ENCODE measurements around the gene CDK15.

The CDK15 gene

DNA sequence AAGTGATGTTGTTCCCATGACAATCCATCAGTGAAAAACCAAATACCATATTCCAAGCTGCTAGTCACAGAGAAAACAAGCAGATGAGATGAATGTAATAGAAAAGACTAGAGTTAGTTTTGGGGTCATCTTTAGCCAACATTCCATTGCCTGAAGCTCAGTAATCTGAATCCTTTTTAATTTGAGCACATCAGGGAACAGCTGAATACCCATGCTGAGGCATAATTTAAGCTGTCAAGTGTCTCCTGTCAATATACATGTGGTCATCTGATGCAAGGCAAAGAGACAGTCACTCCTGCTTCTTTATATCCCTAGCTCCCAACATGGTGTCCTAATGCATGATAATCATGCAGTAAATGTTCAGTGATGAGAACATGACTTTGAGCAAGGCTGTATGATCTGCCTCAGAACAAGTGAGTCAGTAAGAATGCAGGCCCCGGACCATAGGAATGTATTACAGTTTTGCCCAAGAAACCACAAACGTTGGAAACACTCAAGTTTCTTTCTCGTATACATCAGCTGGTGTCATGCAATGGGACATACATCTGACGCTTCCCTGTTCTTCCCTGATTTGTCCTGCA is 48.0 kb downstream of the CDK15 start:
- TF ChIP-seq, protein P1, sequence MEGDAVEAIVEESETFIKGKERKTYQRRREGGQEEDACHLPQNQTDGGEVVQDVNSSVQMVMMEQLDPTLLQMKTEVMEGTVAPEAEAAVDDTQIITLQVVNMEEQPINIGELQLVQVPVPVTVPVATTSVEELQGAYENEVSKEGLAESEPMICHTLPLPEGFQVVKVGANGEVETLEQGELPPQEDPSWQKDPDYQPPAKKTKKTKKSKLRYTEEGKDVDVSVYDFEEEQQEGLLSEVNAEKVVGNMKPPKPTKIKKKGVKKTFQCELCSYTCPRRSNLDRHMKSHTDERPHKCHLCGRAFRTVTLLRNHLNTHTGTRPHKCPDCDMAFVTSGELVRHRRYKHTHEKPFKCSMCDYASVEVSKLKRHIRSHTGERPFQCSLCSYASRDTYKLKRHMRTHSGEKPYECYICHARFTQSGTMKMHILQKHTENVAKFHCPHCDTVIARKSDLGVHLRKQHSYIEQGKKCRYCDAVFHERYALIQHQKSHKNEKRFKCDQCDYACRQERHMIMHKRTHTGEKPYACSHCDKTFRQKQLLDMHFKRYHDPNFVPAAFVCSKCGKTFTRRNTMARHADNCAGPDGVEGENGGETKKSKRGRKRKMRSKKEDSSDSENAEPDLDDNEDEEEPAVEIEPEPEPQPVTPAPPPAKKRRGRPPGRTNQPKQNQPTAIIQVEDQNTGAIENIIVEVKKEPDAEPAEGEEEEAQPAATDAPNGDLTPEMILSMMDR (IDR thresholded peaks at IDR 0.05; ENCODE audit: insufficient read depth, low read length, poor library complexity, severe bottlenecking) = no peak
- no peak for TF ChIP-seq EZH2phosphoT487 (conservative IDR thresholded peaks at IDR 0.05; ENCODE audit: low read length)
- Histone ChIP-seq H3K4me3 (ENCODE audit: insufficient read depth, low read length, poor library complexity, severe bottlenecking) (no peak overlapping the region), H3K27me3 (ENCODE audit: low read length) (no peaks in the 10 kb centered on the region), H3K9me2 (replicated peaks; ENCODE audit: insufficient read depth, low read length) (no peaks in the 10 kb centered on the region), H3K9ac (ENCODE audit: low read length) (no peak overlapping the region), H3K79me2 (ENCODE audit: insufficient read depth, low read length) (no peaks in the 10 kb centered on the region), H4K20me1 (ENCODE audit: low read depth, low read length) (no peaks in the 10 kb centered on the region), H3F3A (ENCODE audit: insufficient read depth) (no peaks in the 10 kb centered on the region), H3K9me3 (ENCODE audit: insufficient read depth, low read length) (no peaks in the 10 kb centered on the region), H2AFZ (ENCODE audit: low read depth, low read length, severe bottlenecking) (no peak overlapping the region), H3K27ac (ENCODE audit: low read depth, low read length) (no peak overlapping the region), H3K4me2 (ENCODE audit: low read depth, low read length, poor library complexity, severe bottlenecking) (no peak overlapping the region), H3K36me3 (ENCODE audit: low read length) (no peaks in the 10 kb centered on the region)

DNA sequence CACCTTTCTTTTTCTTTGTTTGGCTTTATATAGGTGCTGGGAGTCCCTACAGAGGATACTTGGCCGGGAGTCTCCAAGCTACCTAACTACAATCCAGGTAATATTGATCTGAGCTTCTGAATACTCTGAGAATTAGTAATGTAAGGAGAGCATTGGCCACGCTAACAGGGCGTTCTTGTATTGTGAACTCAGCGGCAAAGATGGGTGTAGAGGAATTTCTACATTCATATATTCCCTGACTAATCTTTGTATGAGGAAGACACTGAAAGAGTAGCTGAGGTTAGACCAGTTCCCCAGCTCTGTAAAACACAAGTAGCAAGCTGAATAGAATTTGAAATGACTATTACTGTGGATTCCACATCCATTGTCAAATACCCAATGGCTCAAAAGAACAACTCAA is 48.5 kb downstream of the CDK15 start:
- H3K9ac ChIP-seq (ENCODE audit: low read length) = no peak overlapping the region
- H3K9me3 ChIP-seq (ENCODE audit: insufficient read depth, low read length) = no peaks in the 10 kb centered on the region
- H3K27me3 ChIP-seq (ENCODE audit: low read length) = no peaks in the 10 kb centered on the region
- H3K27ac ChIP-seq (ENCODE audit: low read depth, low read length) = no peak overlapping the region
- TF ChIP-seq, protein P1 (IDR thresholded peaks at IDR 0.05; ENCODE audit: insufficient read depth, low read length, poor library complexity, severe bottlenecking) = no peak
- TF ChIP-seq EZH2phosphoT487 (conservative IDR thresholded peaks at IDR 0.05; ENCODE audit: low read length) = no peak
- no peak overlapping the region for H3K4me3 ChIP-seq (ENCODE audit: insufficient read depth, low read length, poor library complexity, severe bottlenecking)
- H3K36me3 ChIP-seq (ENCODE audit: low read length) = no peaks in the 10 kb centered on the region
- no peaks in the 10 kb centered on the region for H3F3A ChIP-seq (ENCODE audit: insufficient read depth)
- H3K9me2 ChIP-seq (replicated peaks; ENCODE audit: insufficient read depth, low read length) = no peaks in the 10 kb centered on the region
- no peaks in the 10 kb centered on the region for H4K20me1 ChIP-seq (ENCODE audit: low read depth, low read length)
- no peak overlapping the region for H2AFZ ChIP-seq (ENCODE audit: low read depth, low read length, severe bottlenecking)
- H3K79me2 ChIP-seq (ENCODE audit: insufficient read depth, low read length) = no peaks in the 10 kb centered on the region
- no peak overlapping the region for H3K4me2 ChIP-seq (ENCODE audit: low read depth, low read length, poor library complexity, severe bottlenecking)

DNA sequence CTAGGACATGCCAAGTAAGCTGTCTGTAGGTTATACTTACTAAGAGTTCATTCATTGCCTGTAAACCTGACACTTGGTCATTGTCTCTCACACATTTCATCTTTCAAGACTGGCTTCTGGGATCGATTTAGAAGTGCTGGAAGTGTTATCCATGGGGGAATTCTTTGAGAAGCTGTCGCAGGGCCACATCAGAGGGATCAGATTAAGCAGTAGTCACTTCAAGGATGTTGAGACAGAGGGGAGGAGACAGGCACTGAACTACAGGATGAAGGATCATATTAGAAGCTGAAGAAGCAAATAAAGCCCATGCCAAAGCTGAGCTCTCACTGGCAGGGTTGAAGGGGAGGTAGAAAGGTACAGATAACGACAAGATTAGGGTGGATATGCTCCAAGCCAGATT is 49.0 kb downstream of the CDK15 start:
- no peak overlapping the region for H2AFZ ChIP-seq (ENCODE audit: low read depth, low read length, severe bottlenecking)
- no peak overlapping the region for H3K27ac ChIP-seq (ENCODE audit: low read depth, low read length)
- no peak overlapping the region for H3K9ac ChIP-seq (ENCODE audit: low read length)
- H3K9me2 ChIP-seq (replicated peaks; ENCODE audit: insufficient read depth, low read length) = no peaks in the 10 kb centered on the region
- H3K9me3 ChIP-seq (ENCODE audit: insufficient read depth, low read length) = no peaks in the 10 kb centered on the region
- H3K4me3 ChIP-seq (ENCODE audit: insufficient read depth, low read length, poor library complexity, severe bottlenecking) = no peak overlapping the region
- no peak overlapping the region for H3K4me2 ChIP-seq (ENCODE audit: low read depth, low read length, poor library complexity, severe bottlenecking)
- no peaks in the 10 kb centered on the region for H3F3A ChIP-seq (ENCODE audit: insufficient read depth)
- H3K27me3 ChIP-seq (ENCODE audit: low read length) = no peaks in the 10 kb centered on the region
- no peaks in the 10 kb centered on the region for H3K79me2 ChIP-seq (ENCODE audit: insufficient read depth, low read length)
- TF ChIP-seq EZH2phosphoT487 (conservative IDR thresholded peaks at IDR 0.05; ENCODE audit: low read length) = no peak
- H3K36me3 ChIP-seq (ENCODE audit: low read length) = no peaks in the 10 kb centered on the region
- H4K20me1 ChIP-seq (ENCODE audit: low read depth, low read length) = no peaks in the 10 kb centered on the region

DNA sequence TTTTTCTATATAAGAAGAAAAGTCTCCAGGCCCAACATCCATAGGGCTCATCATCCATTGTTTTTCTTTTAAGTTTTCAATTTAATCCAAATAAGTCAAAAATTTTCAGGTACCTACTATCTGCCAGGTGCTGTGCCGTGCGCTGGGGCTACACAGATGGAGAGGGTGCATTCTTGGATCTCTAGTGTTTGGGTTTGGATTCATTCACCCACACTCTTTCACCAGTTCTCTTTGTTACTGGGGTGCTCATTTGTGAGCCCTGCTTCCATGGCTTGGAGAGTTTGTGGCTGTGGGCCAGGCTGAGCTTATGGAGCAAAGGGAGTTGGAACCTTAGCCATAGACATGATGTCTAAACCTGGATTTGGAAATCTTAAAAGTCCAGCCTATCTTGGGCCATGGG is 51.0 kb downstream of the CDK15 start:
- H3F3A ChIP-seq (ENCODE audit: insufficient read depth) = no peaks in the 10 kb centered on the region
- no peak for TF ChIP-seq EZH2phosphoT487 (conservative IDR thresholded peaks at IDR 0.05; ENCODE audit: low read length)
- TF ChIP-seq, protein P1 (IDR thresholded peaks at IDR 0.05; ENCODE audit: insufficient read depth, low read length, poor library complexity, severe bottlenecking) = no peak
- H3K9ac ChIP-seq (ENCODE audit: low read length) = no peak overlapping the region
- no peak overlapping the region for H3K4me2 ChIP-seq (ENCODE audit: low read depth, low read length, poor library complexity, severe bottlenecking)
- H2AFZ ChIP-seq (ENCODE audit: low read depth, low read length, severe bottlenecking) = no peak overlapping the region
- H3K27me3 ChIP-seq (ENCODE audit: low read length) = no peaks in the 10 kb centered on the region
- no peaks in the 10 kb centered on the region for H3K9me2 ChIP-seq (replicated peaks; ENCODE audit: insufficient read depth, low read length)
- H3K36me3 ChIP-seq (ENCODE audit: low read length) = no peaks in the 10 kb centered on the region
- H3K79me2 ChIP-seq (ENCODE audit: insufficient read depth, low read length) = no peaks in the 10 kb centered on the region
- no peaks in the 10 kb centered on the region for H3K9me3 ChIP-seq (ENCODE audit: insufficient read depth, low read length)
- H3K4me3 ChIP-seq (ENCODE audit: insufficient read depth, low read length, poor library complexity, severe bottlenecking) = no peak overlapping the region
- no peak overlapping the region for H3K27ac ChIP-seq (ENCODE audit: low read depth, low read length)
- H4K20me1 ChIP-seq (ENCODE audit: low read depth, low read length) = no peaks in the 10 kb centered on the region

Measured in SU-DHL-6 (cell line).